ENCODE measurements around the gene UNC5C.

GRCh38 chr4:95362066-95362465, 186.7 kb downstream of the UNC5C start:
- TF ChIP-seq POLR2A (IDR thresholded peaks at IDR 0.05): no peak
- TF ChIP-seq CTCF (IDR thresholded peaks at IDR 0.05): no peak
- no peak for TF ChIP-seq POLR2AphosphoS5 (IDR thresholded peaks at IDR 0.05; ENCODE audit: insufficient read depth in 1 of 2, low read depth in 1 of 2)

Data from vagina (tissue), 2 donors.